ENCODE results near the gene AIFM1. TPM values are rescaled to one million over a fixed set of nuclear protein-coding genes. Genes with fewer than 3 reads are reported as not detected.

Gene AIFM1
- total and polyA plus RNA-seq, 2 donors (not counting 3 experiments of a cell fraction or from before 2014, with no cell fraction given): 23.7 to 29.7 TPM

DNA sequence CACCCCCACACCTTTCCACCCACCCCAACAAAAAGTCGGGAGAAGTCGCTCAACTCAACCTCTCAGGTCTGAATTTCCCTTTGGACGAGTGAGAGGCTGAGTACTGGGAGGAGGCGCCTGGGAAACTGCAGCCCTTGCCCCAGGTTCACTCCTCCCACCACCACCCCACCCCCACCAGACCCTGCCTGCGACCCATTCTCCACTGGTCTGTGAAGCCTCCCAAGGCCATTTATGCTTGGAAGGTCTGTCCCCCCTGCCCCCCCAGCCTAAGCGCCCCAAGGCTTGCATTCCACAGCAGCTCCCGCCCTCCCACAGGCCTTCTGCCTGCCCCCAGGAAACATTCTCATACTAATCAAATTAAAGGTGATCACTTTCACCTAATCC, 82.5 kb downstream of the AIFM1 start:
- no peak overlapping the region for H3K27ac ChIP-seq (ENCODE audit: insufficient read depth, low read depth, low read length)
- H4K20me1 ChIP-seq (replicated peaks; ENCODE audit: control insufficient read depth, extremely low read depth, insufficient read depth, low read length): no peaks in the 10 kb centered on the region
- H3K36me3 ChIP-seq (ENCODE audit: control insufficient read depth in 2 of 2, extremely low read depth in 1 of 2, insufficient read depth in 2 of 2, low read length in 2 of 2): peaks cover 0 to 3% of the 10 kb centered on the region in 2 experiments
- intact Hi-C loops (cut with micrococcal nuclease) (no loop called here), dilution Hi-C loops (cut with MboI; ENCODE audit: extremely low pct_ligation_motif_present, low sequenced_read_pairs) (no loop called here)
- POLR2A ChIA-PET: no interaction called here
- TF ChIP-seq POLR2A (IDR thresholded peaks at IDR 0.05; ENCODE audit: low read depth, low read length) (no peak), FOS (IDR thresholded peaks at IDR 0.05; ENCODE audit: borderline replicate concordance, insufficient read depth, low read length) (no peak), EZH2 (IDR thresholded peaks at IDR 0.05; ENCODE audit: borderline replicate concordance, low read depth, low read length, severe bottlenecking) (no peak), GATA2 (IDR thresholded peaks at IDR 0.05; ENCODE audit: insufficient read depth, insufficient read length, low read depth, low read length) (no peak), MYC (IDR thresholded peaks at IDR 0.05; ENCODE audit: low read depth, low read length) (no peak), CTCF (IDR thresholded peaks at IDR 0.05; ENCODE audit: extremely low read depth in 1 of 2, insufficient read depth in 1 of 2, low read depth in 1 of 2, low read length in 2 of 2) (no peak), POLR2AphosphoS5 (IDR thresholded peaks at IDR 0.05; ENCODE audit: insufficient read depth, low read depth, low read length) (no peak), JUN (IDR thresholded peaks at IDR 0.05; ENCODE audit: borderline replicate concordance, insufficient read depth, insufficient read length, low read depth) (no peak)
- TF ChIP-seq, protein P1, sequence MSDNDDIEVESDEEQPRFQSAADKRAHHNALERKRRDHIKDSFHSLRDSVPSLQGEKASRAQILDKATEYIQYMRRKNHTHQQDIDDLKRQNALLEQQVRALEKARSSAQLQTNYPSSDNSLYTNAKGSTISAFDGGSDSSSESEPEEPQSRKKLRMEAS (IDR thresholded peaks at IDR 0.05; ENCODE audit: insufficient read depth, insufficient read length): no peak
- FAIRE-seq (no peak), DNase-seq (ENCODE audit: low read depth, low spot score) (no peak)
- no peaks in the 10 kb centered on the region for H3K9me1 ChIP-seq (replicated peaks; ENCODE audit: control insufficient read depth, extremely low read depth, insufficient read depth, low read length)
- H3K9me3 ChIP-seq (replicated peaks; ENCODE audit: control insufficient read depth, insufficient read depth, low read length): no peaks in the 10 kb centered on the region
- peaks cover 40% of the 10 kb centered on the region for H3K79me2 ChIP-seq (ENCODE audit: control insufficient read depth, insufficient read depth, low read length)
- H3K27me3 ChIP-seq (ENCODE audit: control insufficient read depth in 2 of 2, insufficient read depth in 2 of 2, low read length in 2 of 2): no peaks in the 10 kb centered on the region
- peaks cover 42% of the 10 kb centered on the region for H3K4me1 ChIP-seq (ENCODE audit: control insufficient read depth, extremely low read depth, insufficient read depth, low read length)
- H3K9ac ChIP-seq (replicated peaks; ENCODE audit: extremely low read depth, insufficient read depth, low read length): no peak overlapping the region
- H3K4me2 ChIP-seq (ENCODE audit: insufficient read depth, low read length): no peak overlapping the region
- no peak overlapping the region for H3K4me3 ChIP-seq (replicated peaks in 1 of 3; ENCODE audit: insufficient read depth in 1 of 3, low read depth in 1 of 3, low read length in 3 of 3)
- CTCF ChIA-PET: no interaction called here
- BruUV-seq (replicated peaks): no TSS peak
- H2AFZ ChIP-seq (ENCODE audit: low read depth, low read length): no peak overlapping the region

Data from endothelial cell of umbilical vein (primary cell).